GM18505 (cell line): Measurements from ENCODE around the gene KRT9.
"Not testable (repeated sequence)": the region's sequence is repeated elsewhere in the genome, so short reads cannot be mapped to it uniquely, and the experiment has no call there.

ENCODE experiments used
- ATAC-seq: cut with Tn5 transposase; IDR thresholded peaks from one replicate; pipeline ENCODE4 v1.9.1; 2021; ENCODE audit not compliant: unreplicated experiment
- POLR2A ChIP-seq: IDR thresholded peaks from 4 replicates; pipeline ENCODE4 v1.6.1; 2011; ENCODE audit warnings: borderline replicate concordance; ENCODE audit not compliant: insufficient read depth, insufficient read length; ENCODE audit errors: extremely low read depth

Gene KRT9

GRCh38 chr17:41580244-41580575, 8.4 kb upstream of the KRT9 start:
- ATAC-seq, result no peak
- no peak for TF ChIP-seq POLR2A

- no peak for TF ChIP-seq POLR2A
- no peak for ATAC-seq
These were observed 7.8 kb upstream of the KRT9 start for GRCh38 chr17:41579484-41580243.

DNA sequence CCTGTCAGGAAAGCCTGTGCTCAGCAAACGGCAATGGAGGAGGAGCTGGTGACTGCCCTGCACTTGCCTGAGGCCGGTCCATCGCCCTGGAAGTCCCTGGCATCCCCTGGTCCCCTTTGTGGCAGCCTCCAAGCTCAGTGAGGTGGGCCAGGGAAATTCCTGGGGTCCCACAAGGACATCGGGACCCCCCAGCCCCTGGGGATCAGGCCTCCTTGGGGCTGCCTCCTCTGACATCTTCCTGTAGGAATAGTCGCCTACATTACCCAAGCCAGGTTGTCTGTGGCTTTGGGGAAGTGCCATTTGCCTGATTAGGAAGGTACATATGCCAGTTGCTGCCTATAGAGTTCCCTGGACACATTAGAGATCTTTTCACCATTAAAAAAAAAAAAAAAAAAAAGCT, 7.1 kb upstream of the KRT9 start:
- no peak for ATAC-seq
- TF ChIP-seq POLR2A, result no peak

DNA sequence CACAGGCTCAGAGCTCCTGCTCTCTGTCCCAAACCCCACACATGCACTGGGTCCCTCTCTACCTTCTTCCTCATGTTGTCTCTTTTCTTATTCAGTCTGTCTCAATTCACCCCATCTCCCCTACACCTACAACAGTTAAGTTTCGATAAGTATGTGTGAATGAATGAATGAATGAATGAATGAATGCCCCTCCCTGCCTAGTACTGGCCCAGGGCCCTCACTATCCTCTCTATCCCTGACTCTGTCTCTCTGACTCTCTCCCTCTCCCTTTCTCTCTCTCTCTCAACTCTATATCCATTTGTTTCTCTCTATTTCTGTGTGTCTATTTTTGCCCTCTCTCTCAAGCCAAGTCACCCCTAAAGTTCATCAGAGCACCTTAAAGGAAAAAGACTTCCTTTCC, 6.7 kb upstream of the KRT9 start:
- no peak for TF ChIP-seq POLR2A
- ATAC-seq, result no peak

DNA sequence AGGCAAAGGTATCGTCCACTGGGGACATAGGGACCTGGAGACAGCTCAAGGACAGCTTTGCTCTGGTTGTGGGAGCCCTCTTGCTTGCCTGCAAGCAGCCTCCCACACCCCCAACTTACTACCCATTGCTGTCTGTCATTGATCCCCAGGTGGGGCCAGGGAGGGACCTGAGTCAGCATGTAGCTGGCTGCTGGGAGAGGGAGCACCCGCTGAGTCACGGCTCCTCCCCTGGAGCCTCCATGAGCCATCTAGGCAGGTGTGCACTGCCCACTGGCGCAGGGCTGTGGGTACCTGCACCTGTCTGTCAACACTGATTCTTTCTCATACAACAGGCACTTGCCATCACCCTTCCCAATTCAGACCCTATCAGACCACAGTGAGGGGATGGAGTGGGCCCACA, 4.9 kb upstream of the KRT9 start:
- not testable (repeated sequence) for ATAC-seq

- no peak for ATAC-seq
- no peak for TF ChIP-seq POLR2A
These were observed 3.5 kb upstream of the KRT9 start for GRCh38 chr17:41575336-41575735.

- no peak for ATAC-seq
- no peak for TF ChIP-seq POLR2A
These were observed 4.5 kb downstream of the KRT9 start for GRCh38 chr17:41567317-41567716.

DNA sequence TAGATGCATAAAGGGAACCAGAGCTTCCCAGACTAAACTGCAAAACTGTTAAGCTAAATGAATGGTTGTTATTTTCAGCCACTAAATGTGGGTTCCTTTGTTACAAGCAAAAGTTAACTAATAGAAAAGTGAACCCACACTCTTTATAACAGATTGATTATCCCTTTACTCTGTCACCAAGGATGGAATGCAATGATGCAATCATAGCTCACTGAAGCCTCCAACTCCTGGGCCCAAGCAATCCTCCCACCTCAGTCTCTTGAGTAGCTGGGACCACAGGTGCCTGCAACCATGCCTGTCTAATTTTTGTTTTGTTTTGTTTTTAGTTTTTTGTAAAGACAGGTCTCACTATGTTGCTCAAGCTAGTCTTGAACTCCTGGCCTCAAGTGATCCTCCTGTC, 6.5 kb downstream of the KRT9 start:
- no peak for TF ChIP-seq POLR2A
- ATAC-seq, result no peak

DNA sequence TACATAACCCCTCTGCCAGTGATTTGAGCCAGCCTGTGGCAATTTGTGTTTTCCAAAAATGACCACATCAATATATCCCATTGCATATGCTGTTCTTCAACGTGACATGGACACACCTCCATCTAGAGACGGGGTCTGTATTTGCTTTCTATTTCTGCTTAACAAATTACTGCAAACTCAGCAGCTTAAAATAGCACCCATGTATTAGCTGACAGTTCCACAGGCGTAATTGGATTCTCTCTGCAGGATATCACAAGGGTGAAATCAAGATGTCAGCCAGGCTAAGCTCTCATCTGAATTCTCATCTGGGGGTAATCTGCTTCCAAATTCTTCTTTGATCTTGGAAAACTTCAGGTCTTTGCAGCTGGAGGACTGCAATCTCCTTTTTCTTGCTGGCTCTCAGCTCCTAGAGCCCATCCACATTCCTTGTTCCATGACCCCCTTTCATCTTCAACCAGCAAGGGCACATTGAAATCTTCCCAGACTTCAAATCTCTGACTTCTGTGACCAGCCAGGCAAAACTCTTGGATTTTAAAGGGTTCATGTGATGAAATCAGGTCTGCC, 8.2 kb downstream of the KRT9 start:
- ATAC-seq, result no peak
- TF ChIP-seq POLR2A, result no peak

DNA sequence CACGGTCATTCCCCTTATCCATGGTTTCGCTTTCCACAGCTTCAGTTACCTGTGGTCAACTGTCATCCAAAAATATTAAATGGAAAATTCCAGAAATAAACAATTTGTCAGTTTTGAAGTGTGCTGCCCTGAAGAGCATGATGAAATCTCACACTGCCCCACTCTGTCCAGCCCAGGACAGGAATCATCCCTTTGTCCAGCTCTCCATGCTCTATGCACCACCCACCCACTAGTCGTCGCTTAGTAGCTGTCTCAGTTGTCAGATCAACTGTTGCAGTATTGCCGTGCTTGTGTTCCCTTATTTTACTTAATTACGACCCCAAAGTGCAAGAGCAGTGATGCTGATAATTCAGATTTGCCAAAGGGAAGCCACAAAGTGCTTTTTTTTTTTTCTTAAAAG, 10.3 kb downstream of the KRT9 start:
- no peak for ATAC-seq

GRCh38 chr17:41559548-41559947, 12.3 kb downstream of the KRT9 start:
- ATAC-seq, result no peak
- TF ChIP-seq POLR2A, result no peak

More for the DNA sequence above, 10.3 kb downstream of the KRT9 start:
- no peak for TF ChIP-seq POLR2A

DNA sequence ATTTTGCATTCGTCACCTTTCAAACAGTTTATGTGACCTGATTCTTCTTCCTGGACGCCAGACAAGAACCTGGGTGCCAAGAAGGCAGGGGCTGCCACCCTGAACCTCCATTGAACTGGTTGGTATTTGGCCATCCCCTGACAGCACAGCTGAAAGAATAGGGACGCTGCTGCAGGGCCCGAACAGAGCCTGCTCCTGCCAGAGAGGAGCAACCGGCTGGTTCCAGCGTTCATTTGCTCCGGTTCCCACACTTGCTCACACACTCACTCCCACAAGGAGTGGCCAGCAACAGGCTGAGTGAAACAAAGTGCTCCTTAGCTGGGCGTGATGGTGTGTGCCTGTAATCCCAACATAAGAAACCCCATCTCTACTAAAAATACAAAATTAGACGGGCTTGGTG, 14.9 kb downstream of the KRT9 start:
- TF ChIP-seq POLR2A, result no peak
- ATAC-seq, result no peak

DNA sequence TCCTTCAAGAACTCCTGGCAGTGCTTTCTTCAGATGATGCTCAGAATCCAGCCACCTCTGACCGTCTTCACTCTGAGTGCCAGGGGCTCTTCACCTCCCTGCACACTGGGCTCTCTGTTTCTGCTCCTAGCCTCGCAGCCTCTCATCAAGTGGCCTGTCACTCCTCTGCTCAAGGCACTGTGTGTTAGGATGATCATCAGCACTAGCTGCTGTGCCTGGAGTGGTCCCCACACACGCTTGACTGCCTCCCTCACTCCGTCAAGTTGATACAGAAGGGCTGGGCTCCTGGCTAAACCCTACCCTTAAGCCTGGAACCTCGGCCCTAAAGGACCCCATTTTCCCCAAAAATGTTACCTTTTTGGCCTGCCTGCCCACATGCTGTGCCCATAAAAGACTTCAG, 15.6 kb downstream of the KRT9 start:
- ATAC-seq, result no peak

DNA sequence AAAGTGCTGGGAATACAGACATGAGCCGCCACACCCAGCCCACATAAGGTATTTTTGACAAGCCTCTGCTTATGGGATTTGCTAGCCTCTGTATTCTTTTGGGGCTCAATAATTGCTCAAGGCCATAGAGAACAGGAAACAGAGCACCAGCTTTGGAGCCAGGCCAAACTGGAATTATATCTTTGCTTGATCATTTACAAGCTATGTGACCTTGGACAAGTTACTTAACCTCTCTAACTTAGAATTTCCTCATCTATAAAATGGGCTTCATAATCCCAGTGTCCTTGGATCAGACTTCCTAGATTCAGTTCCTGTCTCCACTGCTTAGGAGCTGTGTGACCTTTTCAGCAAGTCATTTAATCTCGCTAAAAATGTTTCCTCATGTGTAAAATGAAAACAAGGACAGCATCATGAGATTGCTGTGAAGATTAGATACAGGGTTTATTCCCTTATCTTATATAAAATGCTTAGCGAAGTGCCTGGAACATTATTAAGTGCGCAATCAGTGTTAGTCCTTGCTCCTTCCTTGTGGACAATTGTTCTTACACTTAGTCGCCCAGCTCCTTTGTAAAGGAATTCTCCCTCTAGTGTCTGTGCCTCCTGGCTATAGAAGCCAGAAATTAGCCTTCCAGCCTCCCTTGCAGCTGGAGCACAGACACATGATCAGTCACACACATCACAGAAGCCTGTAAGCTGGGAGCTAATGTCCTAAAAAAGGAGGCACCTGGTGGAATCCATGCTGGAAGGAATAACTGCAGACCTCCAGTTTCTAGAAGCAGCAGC, 16.6 kb downstream of the KRT9 start:
- ATAC-seq, result no peak
- TF ChIP-seq POLR2A, result no peak

More for the DNA sequence above, 15.6 kb downstream of the KRT9 start:
- no peak for TF ChIP-seq POLR2A
